GM21717 (cell line): Measurements from ENCODE around the gene NELL2.

Experiments used
- ATAC-seq: cut with Tn5 transposase; IDR thresholded peaks from one replicate; pipeline ENCODE4 v1.9.1; 2021; ENCODE audit warnings: mild to moderate bottlenecking, moderate library complexity; ENCODE audit not compliant: unreplicated experiment

The NELL2 gene

GRCh38 chr12:44488180-44488579, 387.9 kb downstream of the NELL2 start:
- no peak for ATAC-seq

- no peak for ATAC-seq
Observed at GRCh38 chr12:44484862-44485261, 391.3 kb downstream of the NELL2 start.

- ATAC-seq: no peak
Observed at GRCh38 chr12:44477331-44477980, 398.7 kb downstream of the NELL2 start.

GRCh38 chr12:44476683-44477082, 399.4 kb downstream of the NELL2 start:
- no peak for ATAC-seq

GRCh38 chr12:44465139-44465538, 411.0 kb downstream of the NELL2 start:
- ATAC-seq: no peak

GRCh38 chr12:44464180-44464579, 411.9 kb downstream of the NELL2 start:
- no peak for ATAC-seq

- ATAC-seq: no peak
Observed at GRCh38 chr12:44462729-44463128, 413.4 kb downstream of the NELL2 start.

GRCh38 chr12:44460261-44460660, 415.9 kb downstream of the NELL2 start:
- no peak for ATAC-seq

GRCh38 chr12:44459569-44459968, 416.5 kb downstream of the NELL2 start:
- no peak for ATAC-seq
